A549 (cell line): ENCODE results near the gene SLC6A17. TPM values are rescaled to one million over a fixed set of nuclear protein-coding genes. Genes with fewer than 3 reads are reported as not detected.

Source experiments
- ATAC-seq, 2 experiments: fragments of 200-7000 bp in 1 of 2; fragments of >200 bp in 1 of 2; cut with Nextera tagmentation in 1 of 2; cut with Tn5 transposase in 1 of 2; 3 replicates each; pipeline versions ENCODE4 v1.8.0 to v1.9.1; 2018 to 2020; ENCODE audit warnings: mild to moderate bottlenecking in 1 of 2, moderate library complexity in 1 of 2
- CTCF ChIA-PET: fragments of 300-600 bp; sonication (Branson Sonifier 250); formaldehyde crosslinking; extraction: SDS; loops from one replicate; lab custom pipeline; 2021; ENCODE audit warnings: antibody characterized with exemption, inconsistent platforms; lab: Yijun Ruan, JAX
- POLR2A ChIA-PET: fragments of 350-600 bp; formaldehyde crosslinking; extraction: SDS; loops from one replicate; lab custom pipeline; 2021; ENCODE audit warnings: antibody characterized with exemption, inconsistent platforms; lab: Yijun Ruan, JAX
- DNase-seq, 2 experiments: peaks; one replicate each; pipeline versions ENCODE4 v3.0.0 to v3.0.0-alpha.2; 2011 to 2016; ENCODE audit warnings: low read depth in 1 of 2, low spot score in 1 of 2
- FAIRE-seq: peaks from 2 replicates; lab custom pipeline; 2011; peaks lifted over from hg19 to GRCh38; lab: Jason Lieb, UNC
- H3K27ac ChIP-seq, 2 experiments: fragments of >200 bp; sonication (Bioruptor Twin); formaldehyde crosslinking; 3 replicates each; pipeline ENCODE4 v1.5.1; 2016 to 2017
- H3K4me1 ChIP-seq: fragments of >200 bp; sonication (Bioruptor Twin); formaldehyde crosslinking; 3 replicates; pipeline ENCODE4 v1.6.1; 2016
- H3K4me2 ChIP-seq: fragments of >200 bp; sonication (Bioruptor Twin); formaldehyde crosslinking; 3 replicates; pipeline ENCODE4 v1.6.1; 2016
- H3K4me3 ChIP-seq: fragments of >200 bp; sonication (Bioruptor Twin); formaldehyde crosslinking; 3 replicates; pipeline ENCODE4 v1.5.1; 2016
- H3K9me3 ChIP-seq: fragments of >200 bp; sonication (Bioruptor Twin); formaldehyde crosslinking; 3 replicates; pipeline ENCODE4 v1.6.1; 2016
- BHLHE40 ChIP-seq: IDR thresholded peaks from 2 replicates; pipeline ENCODE4 v1.6.1; 2012; ENCODE audit warnings: low read depth, low read length, inconsistent platforms
- CEBPB ChIP-seq, 2 experiments: fragments of >200 bp in 1 of 2; sonication (Bioruptor Twin) in 1 of 2; formaldehyde crosslinking in 1 of 2; IDR thresholded peaks; 2 replicates each; pipeline ENCODE4 v1.6.1; 2012 to 2016
- CHD2 ChIP-seq: fragments of 150-350 bp; IDR thresholded peaks from 2 replicates; pipeline ENCODE4 v1.6.1; 2014; ENCODE audit warnings: low read length; ENCODE audit not compliant: partially characterized antibody
- CHD4 ChIP-seq: fragments of 200-600 bp; sonication (generic); IDR thresholded peaks from 2 replicates; pipeline ENCODE4 v1.6.1; 2016; ENCODE audit warnings: antibody characterized with exemption, mild to moderate bottlenecking, borderline replicate concordance
- EHMT2 ChIP-seq: fragments of 200-600 bp; sonication (generic); IDR thresholded peaks from 2 replicates; pipeline ENCODE4 v1.6.1; 2016; ENCODE audit warnings: antibody characterized with exemption, low read depth, mild to moderate bottlenecking, moderate library complexity
- ELK1 ChIP-seq: fragments of 150-350 bp; IDR thresholded peaks from 2 replicates; pipeline ENCODE4 v1.6.1; 2014; ENCODE audit warnings: low read depth, mild to moderate bottlenecking, low read length
- FOSB ChIP-seq: fragments of 250-450 bp; sonication (Bioruptor Pico); IDR thresholded peaks from 2 replicates; pipeline ENCODE4 v1.5.0; 2020; ENCODE audit warnings: mild to moderate bottlenecking, moderate library complexity
- FOSL2 ChIP-seq, 2 experiments: fragments of 450-650 bp in 1 of 2; fragments of >200 bp in 1 of 2; sonication (Bioruptor Twin) in 1 of 2; formaldehyde crosslinking; IDR thresholded peaks; 2 replicates each; pipeline versions ENCODE4 v1.5.0 to v1.6.1; 2016 to 2020; ENCODE audit warnings: mild to moderate bottlenecking in 1 of 2, moderate library complexity in 1 of 2
- HMGXB4 ChIP-seq: fragments of 250-450 bp; sonication (Bioruptor Pico); IDR thresholded peaks from 2 replicates; pipeline ENCODE4 v1.5.0; 2021; ENCODE audit warnings: mild to moderate bottlenecking, moderate library complexity, borderline replicate concordance
- HOXB5 ChIP-seq: fragments of 250-450 bp; sonication (Bioruptor Pico); IDR thresholded peaks from 2 replicates; pipeline ENCODE4 v1.5.0; 2020; ENCODE audit warnings: mild to moderate bottlenecking, moderate library complexity
- JUNB ChIP-seq: fragments of >200 bp; sonication (Bioruptor Twin); formaldehyde crosslinking; IDR thresholded peaks from 2 replicates; pipeline ENCODE4 v1.6.1; 2016
- NPAS2 ChIP-seq: fragments of 250-450 bp; sonication (Bioruptor Pico); IDR thresholded peaks from 2 replicates; pipeline ENCODE4 v1.8.0; 2022; ENCODE audit warnings: mild to moderate bottlenecking, moderate library complexity, borderline replicate concordance
- PHF8 ChIP-seq: fragments of 200-600 bp; sonication (generic); IDR thresholded peaks from 2 replicates; pipeline ENCODE4 v1.6.1; 2016; ENCODE audit warnings: low read depth, mild to moderate bottlenecking, antibody characterized with exemption, moderate library complexity, borderline replicate concordance
- RCOR1 ChIP-seq: fragments of 150-350 bp; IDR thresholded peaks from 2 replicates; pipeline ENCODE4 v1.6.1; 2014; ENCODE audit warnings: antibody characterized with exemption, low read length, low read depth
- RFX5 ChIP-seq: fragments of 450-650 bp; IDR thresholded peaks from 2 replicates; pipeline ENCODE4 v1.7.1; 2014; ENCODE audit warnings: antibody characterized with exemption, mild to moderate bottlenecking, moderate library complexity
- SREBF2 ChIP-seq: fragments of 450-650 bp; IDR thresholded peaks from 2 replicates; pipeline ENCODE4 v1.6.1; 2014; ENCODE audit warnings: mild to moderate bottlenecking, moderate library complexity
- USF2 ChIP-seq: fragments of 450-650 bp; IDR thresholded peaks from 2 replicates; pipeline ENCODE4 v1.6.1; 2014; ENCODE audit warnings: antibody characterized with exemption
- ZFP36 ChIP-seq: fragments of 450-650 bp; IDR thresholded peaks from 2 replicates; pipeline ENCODE4 v1.6.1; 2014; ENCODE audit warnings: borderline replicate concordance; ENCODE audit not compliant: partially characterized antibody
- WGBS: methylation state at CpG from one replicate; pipeline ENCODE4 v1.1.6; 2017; ENCODE audit errors: missing lambda C conversion rate; 5-methylcytosine and 5-hydroxymethylcytosine counted together
- polyA plus RNA-seq, 4 experiments: library from polyadenylated mRNA; depleted of rRNA in 3 of 4; stranded (reverse); fragments of >200 nt; fragmentation: RNase III in 1 of 4; extraction: RNeasy Plus Mini Kit Qiagen cat#74134 plus additional on column Dnase treatment in 1 of 4; gene quantifications; 2 replicates in 3 of 4; 3 replicates in 1 of 4; pipeline ENCODE4 v1.2.3, GENCODE V29; 2011 to 2017

Gene SLC6A17
- polyA plus RNA-seq, 2 of the 4 experiments (the other 2 are of a cell fraction) = 0.56 to 2.2 TPM

- Histone ChIP-seq H3K27ac (no peak overlapping the region), H3K9me3 (no peaks in the 10 kb centered on the region), H3K4me2 (no peak overlapping the region), H3K4me3 (no peak overlapping the region), H3K4me1 (peaks cover 11% of the 10 kb centered on the region)
- FAIRE-seq (no peak), ATAC-seq (no peak)
- WGBS = 58% methylated on average over 3 of the region's 4 CpGs
- TF ChIP-seq RFX5 (no peak), RCOR1 (no peak), BHLHE40 (no peak), JUNB (no peak), FOSL2 (IDR thresholded peaks at IDR 0.05) (no peak), FOSL2 (CRISPR knock-in tag; IDR thresholded peaks at IDR 0.05) (no peak), ZFP36 (no peak), CHD4 (no peak), EHMT2 (no peak), PHF8 (no peak)
- TF ChIP-seq, all 56 proteins: peak for 0
- DNase-seq = no peak
- ChIA-PET POLR2A (no interaction called here), CTCF (interaction anchor here (3.5 to 16.7 kb wide), 5 partner anchors 100 to 290 kb away, joined by 20 to 354 read pairs (median 165); partner anchors contain the start of genes PROK1 and RBM15)
Measured at GRCh38 chr1:110205156-110205555, 54.9 kb downstream of the SLC6A17 start.

GRCh38 chr1:110205591-110206155 lies 55.4 kb downstream of the SLC6A17 start:
- WGBS = 74% methylated on average over 5 of the region's 6 CpGs
- POLR2A ChIA-PET = interaction anchor here (3.1 kb wide), 1 partner anchor 133 kb away, joined by 14 read pairs; the partner anchor contains the start of gene RBM15
- no peak for TF ChIP-seq SREBF2
- no peak for TF ChIP-seq CEBPB (IDR thresholded peaks at IDR 0.05)
- no peak for TF ChIP-seq EHMT2
- no peak for TF ChIP-seq JUNB
- no peak for TF ChIP-seq NPAS2 (CRISPR knock-in tag)
- no peak for TF ChIP-seq HOXB5 (CRISPR knock-in tag)
- TF ChIP-seq CHD2 = no peak
- TF ChIP-seq RFX5 = no peak
- TF ChIP-seq ELK1 = no peak
- no peak for TF ChIP-seq HMGXB4 (CRISPR knock-in tag)
- TF ChIP-seq FOSB (CRISPR knock-in tag) = no peak
- no peak for TF ChIP-seq USF2
- TF ChIP-seq BHLHE40 = no peak
- TF ChIP-seq, all 56 proteins: peak for 0
- H3K4me2 ChIP-seq = no peak overlapping the region
- FAIRE-seq = no peak
- CTCF ChIA-PET = interaction anchor here (0.8 to 16.7 kb wide), 9 partner anchors 9 to 289 kb away, joined by 3 to 354 read pairs (median 40); partner anchors contain the start of genes PROK1 and RBM15
- DNase-seq = no peak
- peaks cover 11% of the 10 kb centered on the region for H3K4me1 ChIP-seq
- H3K9me3 ChIP-seq = no peaks in the 10 kb centered on the region
- no peak for ATAC-seq
- H3K4me3 ChIP-seq = no peak overlapping the region
- H3K27ac ChIP-seq = no peak overlapping the region
